SIG-M5 treated with dmso at 0.1 percent for 504 hours (cell line): ENCODE measurements around the gene OGFR.
A peak's percentile ranks its signal among the peaks of the same experiment; 100 is the strongest.
"Not testable (repeated sequence)": the region's sequence is repeated elsewhere in the genome, so short reads cannot be mapped to it uniquely, and the experiment has no call there.

Source experiments
- DNase-seq: peaks from one replicate; lab custom pipeline; 2025; ENCODE audit not compliant: unreplicated experiment; lab: John Stamatoyannopoulos, UW

Gene OGFR

DNA sequence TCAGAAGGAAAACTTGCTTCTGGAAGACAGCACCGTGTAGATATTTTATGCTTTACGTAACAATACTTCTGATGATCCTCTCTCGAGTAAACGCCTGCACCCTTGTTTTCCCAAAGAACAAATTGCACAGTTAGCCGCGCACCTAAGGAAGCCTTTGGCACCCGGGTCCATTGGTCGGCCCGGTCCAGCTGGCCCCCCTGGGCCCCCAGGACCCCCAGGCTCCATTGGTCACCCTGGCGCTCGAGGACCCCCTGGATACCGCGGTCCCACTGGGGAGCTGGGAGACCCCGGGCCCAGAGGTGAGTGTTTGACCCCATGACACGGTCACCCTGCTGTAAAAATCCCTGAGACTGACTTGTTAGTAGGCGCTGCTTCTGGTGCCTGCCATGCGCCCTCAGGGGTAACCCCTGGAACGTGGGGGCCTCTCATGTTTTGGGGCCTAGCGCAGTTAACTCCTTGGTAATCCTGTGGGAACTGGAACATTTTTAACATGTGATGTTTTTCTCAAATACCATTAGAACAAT lies 32.4 kb downstream of the OGFR start:
- DNase-seq: no peak

DNA sequence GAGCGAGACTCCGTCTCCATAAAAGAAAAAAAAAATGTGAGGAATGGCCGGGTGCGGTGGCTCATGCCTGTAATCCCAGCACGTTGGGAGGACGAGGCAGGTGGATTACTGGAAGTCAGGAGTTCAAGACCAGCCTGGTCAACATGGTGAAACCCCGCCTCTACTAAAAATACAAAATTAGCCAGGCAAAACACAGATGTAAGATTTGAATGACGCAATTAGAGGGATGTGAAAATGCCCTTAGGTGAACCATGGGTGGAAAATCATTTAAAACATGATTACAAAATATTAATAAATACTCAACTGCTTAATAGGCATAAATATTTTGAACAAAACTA lies 33.1 kb downstream of the OGFR start:
- DNase-seq: peak; percentile 77

DNA sequence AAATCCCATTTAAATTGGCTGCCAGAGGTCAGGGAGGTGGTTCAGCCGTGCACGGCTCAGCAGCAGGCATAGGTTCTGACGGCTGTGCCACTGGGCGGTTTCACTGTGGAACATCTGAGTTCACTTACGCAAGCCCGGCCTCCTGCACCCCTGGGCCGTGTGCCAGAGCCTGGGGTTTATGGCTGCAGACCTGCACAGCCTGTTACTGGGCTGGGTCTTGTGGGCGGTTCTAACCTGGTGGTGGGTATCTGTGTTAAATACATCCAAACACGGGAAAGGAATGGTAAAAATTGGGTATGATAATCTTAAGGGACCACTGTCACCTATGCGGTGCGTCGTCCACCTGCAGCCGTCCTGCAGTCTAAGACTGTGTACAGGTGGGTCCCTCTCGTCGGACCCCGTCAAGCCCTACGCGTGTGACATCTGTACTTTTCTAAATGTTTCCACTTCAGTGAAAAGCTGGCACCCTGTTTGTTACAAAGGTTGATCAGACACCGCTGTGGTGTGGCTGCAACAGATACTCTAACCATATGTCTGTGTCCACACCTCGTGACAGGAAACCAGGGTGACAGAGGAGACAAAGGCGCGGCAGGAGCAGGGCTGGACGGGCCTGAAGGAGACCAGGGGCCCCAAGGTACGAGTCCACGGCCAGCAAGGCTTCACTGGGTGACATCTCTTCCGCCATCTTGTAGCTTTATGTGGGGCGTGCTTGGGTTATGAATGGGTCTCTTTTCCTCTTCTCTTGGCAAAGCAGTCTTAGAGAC lies 33.7 kb downstream of the OGFR start:
- DNase-seq: peak; percentile 83

DNA sequence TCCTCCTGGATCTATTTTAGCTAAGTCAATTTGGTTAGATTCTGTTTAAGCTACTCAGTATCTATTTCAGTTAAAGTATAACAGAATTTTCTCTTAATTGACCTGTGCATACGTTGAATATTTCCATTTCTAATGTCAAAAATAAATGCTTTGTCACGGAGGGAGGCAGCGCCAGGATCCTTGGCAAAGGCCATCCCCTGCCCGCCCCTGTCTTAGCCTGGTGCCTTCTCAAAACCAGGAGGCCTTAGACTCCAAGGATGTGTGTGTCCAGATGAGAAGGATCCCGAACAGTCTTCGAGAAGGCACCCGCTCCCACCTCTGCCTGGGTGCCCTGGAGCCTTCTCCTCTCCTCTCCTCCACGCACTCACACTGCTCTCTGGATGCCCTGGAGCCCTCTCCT lies 34.6 kb downstream of the OGFR start:
- no peak for DNase-seq

DNA sequence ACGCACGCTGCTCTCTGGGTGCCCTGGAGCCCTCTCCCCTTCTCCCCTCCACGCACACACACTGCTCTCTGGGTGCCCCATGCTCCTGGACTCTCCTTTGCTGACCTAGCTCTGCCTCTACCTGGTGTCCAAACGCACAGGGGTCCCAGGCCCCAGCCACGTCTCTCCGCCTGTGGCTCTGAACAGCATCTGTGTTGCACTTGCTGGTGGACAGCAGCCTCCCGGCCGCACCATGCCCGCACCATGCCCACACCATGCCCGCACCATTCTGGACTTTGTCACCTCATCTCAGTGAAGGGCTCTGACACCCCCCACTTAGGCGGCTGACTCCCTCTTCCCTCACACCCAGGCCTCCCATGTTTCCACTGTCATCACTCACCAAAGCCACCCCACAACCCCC lies 35.2 kb downstream of the OGFR start:
- no peak for DNase-seq

DNA sequence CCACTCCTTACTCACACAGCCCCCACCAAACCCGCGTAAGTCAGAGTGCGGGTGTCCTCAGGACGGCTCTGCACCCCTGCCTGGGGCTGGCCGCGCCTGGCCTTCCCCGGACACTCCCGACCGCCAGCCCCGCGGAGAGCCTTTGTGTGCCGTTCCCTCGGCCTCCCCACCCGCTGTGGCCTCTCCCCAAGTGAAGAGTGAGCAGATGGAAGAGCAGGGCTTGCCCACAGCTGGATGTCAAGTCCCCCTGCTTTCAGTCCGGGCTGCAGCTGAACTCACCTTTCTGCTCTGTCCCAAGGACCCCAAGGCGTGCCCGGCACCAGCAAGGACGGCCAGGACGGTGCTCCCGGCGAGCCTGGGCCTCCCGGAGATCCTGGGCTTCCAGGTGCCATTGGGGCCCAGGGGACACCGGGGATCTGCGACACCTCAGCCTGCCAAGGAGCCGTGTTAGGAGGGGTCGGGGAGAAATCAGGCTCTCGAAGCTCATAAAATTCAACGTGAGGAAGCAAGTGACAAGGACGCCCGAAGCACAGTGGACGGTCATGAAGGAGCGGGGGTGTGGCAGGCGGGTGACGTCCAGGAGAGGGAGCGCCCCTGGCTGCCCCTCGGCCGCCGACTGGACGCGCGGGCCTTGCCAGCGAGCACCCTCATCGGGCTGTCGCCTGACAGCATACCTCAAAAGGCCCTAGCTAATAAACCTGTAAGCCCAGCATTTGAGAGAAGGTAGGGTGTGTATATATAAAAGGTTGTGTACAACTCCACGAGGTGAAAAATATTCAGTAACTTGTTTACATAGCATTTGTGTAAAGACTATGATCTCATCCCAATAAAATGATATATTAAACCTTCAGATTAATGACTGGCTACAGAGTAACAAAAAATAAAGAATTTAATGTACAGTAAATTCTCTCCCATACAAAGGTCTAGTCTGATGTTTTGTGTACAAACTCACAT lies 35.9 kb downstream of the OGFR start:
- DNase-seq: no peak

DNA sequence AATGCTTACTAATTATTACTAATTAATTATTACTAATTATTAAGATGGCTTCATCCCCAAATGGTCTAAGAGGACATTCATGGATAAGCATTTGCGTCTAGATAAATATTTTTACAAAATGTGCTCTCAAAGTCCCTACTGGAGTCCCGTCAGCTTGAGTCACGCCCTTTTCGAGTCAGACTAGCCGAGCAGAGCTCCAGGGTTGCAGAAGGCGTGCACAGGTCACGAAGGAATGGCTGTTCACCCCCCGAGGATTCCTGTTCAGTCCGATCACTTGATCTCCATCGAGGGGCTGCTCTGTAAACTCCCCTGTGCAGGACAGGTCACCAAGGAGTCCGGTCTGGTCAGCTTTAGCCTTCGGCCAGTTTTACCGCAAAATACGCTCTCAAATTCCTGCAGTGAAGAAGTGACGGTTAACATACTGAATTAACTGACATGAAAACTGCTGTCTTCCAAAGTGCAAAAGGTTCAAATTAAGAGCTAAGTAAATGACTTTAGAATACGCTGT lies 37.1 kb downstream of the OGFR start:
- no peak for DNase-seq

DNA sequence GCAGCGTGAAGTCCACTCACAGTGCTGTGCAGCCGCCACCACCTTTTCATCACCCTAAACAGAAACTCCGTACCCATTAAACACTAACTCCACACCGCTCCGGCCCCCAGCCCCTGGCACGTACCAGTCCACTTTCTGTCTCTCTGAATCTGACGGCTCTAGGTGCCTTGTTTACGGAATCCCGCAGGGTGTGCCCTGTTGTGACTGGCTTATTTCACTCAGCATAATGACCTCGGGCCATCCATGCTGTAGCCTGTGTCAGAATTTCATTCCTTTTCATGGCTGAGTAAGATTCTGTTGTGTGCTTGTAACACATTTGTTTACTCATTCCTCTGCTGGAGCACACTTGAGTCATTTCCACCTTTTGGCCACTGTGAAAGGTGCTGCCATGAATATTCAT lies 39.0 kb downstream of the OGFR start:
- no peak for DNase-seq

DNA sequence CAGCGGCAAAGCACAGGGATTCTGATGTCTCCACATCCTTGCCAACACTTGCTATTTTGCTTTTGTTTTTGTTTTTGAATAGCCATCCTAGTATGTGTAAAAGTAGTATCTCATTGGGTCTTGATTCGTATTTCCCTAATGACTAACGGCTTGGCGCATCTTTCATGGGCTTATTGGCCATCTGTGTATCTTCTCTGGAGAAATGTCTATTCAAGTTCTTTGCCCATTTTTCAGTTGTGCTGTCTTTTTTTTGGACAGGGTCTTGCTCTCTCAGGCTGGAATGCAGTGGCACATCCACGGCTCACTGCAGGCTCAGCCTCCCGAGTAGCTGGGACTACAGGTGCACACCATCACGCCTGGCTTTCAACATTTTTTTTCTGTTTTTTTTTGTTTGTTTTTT lies 39.5 kb downstream of the OGFR start:
- DNase-seq: no peak

DNA sequence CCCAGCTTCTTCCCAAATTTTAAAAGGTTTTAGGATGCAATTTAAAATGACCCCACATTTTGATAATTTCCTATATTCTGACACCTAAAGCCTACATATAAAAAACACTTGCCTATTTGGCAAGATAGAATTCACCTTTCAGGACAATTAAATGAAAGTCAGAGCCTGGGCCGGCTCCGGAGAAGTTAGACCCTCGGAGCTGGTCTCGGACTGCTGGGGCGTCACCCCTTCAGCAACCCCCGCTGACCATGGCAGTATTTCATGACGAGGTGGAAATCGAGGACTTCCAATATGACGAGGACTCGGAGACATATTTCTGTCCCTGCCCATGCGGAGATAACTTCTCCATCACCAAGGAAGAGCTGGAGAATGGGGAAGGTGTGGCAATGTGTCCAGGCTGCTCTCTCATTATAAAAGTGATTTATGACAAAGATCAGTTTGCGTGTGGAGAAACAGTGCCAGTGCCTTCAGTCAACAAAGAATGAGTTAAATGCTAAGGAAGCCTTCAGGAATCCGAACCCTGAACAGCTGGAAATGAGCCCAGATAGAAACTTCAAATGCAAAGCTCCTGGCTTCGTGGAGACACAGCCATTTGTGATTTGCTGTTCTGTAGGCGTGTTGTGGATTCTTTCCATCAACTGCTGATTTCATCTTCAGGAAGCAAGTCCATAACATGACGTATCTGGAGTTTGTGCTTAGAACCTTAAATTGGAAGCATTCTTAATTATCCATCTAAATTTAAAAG lies 41.0 kb downstream of the OGFR start:
- DNase-seq: no peak

DNA sequence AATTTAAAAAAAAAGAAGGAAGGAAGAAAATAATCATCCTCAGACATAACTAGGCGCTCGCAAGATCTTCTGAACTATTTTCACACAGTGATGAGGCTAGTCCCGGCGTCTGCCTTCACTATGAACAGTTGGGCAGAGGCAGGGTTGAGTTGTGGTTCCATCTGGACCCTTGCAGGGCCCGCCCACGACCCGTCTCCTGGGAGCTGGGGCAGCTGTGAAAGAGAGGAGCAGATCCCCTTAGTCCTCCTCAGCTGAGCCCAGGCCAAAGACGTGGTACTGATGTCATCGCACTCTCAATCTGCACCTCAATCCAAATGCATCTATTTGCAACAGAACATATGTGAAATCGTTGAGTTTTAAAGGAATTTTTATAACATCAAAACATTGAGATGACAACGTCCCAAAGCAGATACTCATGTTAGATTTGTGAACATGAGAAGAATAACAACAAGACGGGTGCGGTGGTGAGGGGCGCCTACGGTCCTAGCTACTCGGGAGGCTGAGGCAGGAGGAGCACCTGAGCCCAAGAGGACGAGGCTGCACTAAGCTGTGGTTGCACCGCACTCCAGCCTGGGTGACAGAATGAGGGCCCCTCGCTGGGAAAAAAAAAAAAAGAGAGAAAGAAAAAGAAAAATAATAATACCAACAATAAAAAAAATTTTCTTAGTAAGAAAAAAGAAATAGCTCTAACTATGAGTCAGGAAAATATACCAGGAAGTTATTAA lies 41.7 kb downstream of the OGFR start:
- DNase-seq: no peak

DNA sequence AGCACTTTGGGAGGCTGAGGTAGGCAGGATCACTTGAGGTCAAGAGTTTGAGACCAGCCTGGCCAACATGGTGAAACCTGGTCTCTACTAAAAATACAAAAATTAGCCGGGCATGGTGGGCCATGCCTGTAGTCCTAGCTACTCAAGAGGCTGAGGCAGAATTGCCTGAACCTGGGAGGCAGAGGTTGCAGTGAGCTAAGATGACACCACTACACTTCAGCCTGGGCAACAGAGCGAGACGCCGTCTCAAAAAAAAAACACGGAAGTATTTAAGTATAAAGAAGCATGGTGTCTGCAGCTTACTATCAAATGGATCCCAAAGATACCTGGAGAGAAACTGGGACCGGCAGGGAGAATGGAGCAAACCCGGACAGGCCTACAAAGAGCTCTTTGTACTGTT lies 44.3 kb downstream of the OGFR start:
- DNase-seq: not testable (repeated sequence)

DNA sequence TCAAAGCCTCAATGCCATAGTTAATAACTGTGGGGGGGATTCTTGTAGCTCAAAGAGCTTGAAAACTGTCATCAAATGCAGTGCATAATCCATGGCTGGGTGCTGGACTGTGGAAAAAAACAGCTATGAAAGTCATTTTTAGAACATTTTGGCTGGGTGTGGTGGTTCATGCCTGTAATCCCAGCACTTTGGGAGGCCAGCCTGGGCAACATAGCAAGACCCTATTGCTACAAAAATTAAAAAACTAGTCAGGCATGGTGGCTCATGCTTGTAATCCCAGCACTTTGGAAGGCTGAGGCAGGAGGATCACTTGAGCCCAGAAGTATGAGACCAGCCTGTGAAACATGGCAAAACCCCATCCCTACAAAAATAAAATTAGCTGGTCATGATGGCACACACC lies 44.8 kb downstream of the OGFR start:
- DNase-seq: no peak

DNA sequence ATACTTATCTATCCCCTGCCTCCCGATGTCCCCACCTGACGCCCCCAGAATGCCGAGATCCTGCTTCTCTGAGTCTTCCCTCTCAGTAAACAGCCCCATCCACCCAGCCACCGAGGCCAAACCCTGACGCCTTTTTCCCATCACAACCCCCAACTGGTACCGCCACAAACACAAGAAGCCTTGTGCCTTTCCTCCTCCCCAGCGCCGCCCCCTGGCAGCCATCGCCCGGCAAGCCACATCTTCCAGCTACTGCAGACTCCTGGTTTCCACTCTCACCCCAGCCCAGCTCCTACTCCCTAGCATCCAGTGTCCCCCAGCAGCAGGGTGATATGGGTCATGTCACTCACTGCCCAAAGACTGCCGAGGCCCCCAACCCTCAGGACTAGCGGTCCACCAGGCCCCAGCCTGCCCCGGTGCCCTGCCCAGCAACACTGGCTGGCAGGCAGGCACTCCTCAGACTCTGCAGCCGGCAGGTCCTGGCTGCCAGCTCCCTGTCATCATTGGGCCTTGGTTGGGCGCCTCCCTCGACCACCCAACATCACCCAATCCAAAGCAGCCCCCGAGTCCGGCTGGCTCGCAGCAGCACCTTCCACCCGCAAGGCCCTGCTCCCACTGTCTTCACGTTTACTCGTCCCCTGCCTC lies 45.8 kb downstream of the OGFR start:
- no peak for DNase-seq

DNA sequence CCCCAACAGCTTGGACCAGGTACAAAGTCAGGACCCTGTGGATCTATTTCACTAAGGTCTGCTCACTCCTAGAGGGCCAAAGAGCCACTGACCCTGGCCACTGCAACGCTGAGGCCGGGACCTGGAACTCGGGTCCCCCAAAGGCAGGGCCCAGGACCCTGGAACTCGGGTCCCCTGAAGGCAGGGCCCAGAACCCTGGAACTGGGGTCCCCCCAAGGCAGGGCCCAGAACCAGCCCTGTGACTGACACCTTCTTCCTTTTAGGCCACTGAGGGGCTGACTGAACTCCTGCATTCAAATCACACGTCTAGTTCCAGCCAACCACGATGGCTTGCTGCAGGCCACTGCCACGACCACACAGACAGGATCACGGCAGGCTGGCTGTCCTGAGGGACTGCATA lies 47.6 kb downstream of the OGFR start:
- DNase-seq: no peak

DNA sequence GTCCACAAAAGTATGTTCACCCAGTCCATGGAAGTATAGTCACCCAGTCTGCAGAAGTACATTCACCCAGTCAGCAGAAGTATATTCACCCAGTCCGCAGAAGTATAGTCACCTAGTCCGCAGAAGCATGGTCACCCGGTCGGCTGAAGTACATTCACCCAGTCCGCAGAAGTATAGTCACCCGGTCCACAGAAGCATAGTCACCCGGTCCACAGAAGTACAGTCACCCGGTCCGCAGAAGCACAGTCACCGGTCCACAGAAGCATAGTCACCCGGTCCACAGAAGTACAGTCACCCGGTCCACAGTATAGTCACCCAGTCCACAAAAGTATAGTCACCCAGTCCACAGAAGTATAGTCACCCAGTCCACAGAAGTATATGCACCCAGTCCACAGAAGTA lies 48.2 kb downstream of the OGFR start:
- DNase-seq: no peak

DNA sequence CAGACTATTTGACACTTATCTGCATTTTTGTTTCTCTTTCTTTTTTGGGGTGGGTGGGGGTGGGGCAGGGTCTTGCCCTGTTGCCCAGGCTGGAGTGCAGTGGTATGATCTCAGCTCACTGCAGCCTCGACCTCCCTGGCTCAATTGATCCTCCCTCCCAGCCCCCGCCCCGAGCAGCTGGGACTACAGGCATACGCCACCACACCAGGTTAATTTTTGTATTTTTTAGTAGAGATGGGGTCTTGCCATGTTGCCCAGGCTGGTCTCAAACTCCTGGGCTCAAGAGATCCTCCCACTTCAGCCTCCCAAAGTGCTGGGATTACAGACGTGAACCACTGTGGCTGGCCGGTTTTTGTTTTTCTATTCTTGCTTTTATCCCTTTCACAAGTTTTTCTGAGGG lies 48.7 kb downstream of the OGFR start:
- DNase-seq: not testable (repeated sequence)

DNA sequence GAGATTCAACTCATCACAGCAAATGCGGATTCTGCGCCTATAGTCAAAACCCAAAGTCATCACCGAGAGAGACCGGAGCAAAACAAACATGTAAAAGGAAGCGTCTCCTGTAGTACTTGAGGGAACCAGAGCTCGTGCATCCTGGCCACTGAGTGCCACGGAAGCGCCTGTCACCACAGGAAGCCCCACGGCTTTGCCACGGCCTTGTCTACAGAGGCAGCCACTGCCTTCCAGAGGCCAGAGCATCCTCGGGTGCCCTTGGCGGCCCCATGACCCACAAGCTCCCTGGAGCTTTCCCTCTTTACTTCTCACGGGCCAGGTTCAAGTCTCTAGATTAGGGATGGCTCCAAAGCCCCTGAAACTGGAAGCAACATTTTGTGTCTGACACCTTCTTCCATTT lies 49.5 kb downstream of the OGFR start:
- DNase-seq: no peak

DNA sequence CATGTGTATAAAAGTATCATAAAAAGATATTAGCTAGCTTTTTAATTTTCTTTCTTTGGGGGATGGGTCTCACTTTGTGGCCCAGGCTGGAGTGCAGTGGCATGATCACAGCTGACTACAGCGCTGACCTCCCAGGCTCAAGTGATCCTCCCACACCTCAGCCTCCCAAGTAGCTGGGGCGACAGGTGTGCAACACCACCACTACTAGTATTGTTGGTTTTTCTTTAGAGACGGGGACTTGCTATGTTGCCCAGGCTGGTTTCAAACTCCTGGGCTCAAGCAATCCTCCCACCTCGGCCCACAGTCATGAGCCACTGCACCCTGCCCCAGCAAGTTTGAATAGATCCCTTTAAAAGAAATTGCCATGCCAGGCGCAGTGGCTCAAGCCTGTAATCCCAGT lies 50.5 kb downstream of the OGFR start:
- no peak for DNase-seq
